MG63 (cell line): ENCODE results near the gene CERS1. TPM values are rescaled to one million over a fixed set of nuclear protein-coding genes. Genes with fewer than 3 reads are reported as not detected.

ENCODE experiments used
- DNase-seq: peaks from one replicate; pipeline ENCODE4 v3.0.0-alpha.2; 2020
- H3K27me3 ChIP-seq: fragments of 250-450 bp; sonication (Bioruptor Pico); 2 replicates; pipeline ENCODE4 v1.5.1; 2020; ENCODE audit warnings: mild to moderate bottlenecking, moderate library complexity
- H3K36me3 ChIP-seq: fragments of 250-450 bp; sonication (Bioruptor Pico); 2 replicates; pipeline ENCODE4 v1.5.1; 2020; ENCODE audit warnings: mild to moderate bottlenecking, moderate library complexity
- H3K4me3 ChIP-seq: fragments of 250-450 bp; sonication (Bioruptor Pico); 2 replicates; pipeline ENCODE4 v1.5.1; 2020; ENCODE audit warnings: mild to moderate bottlenecking, moderate library complexity
- H3K9me3 ChIP-seq: fragments of 250-450 bp; sonication (Bioruptor Pico); 2 replicates; pipeline ENCODE4 v1.5.1; 2020; ENCODE audit warnings: mild to moderate bottlenecking, moderate library complexity
- total RNA-seq: library from RNA; depleted of rRNA; stranded (reverse); fragments of >200 nt; shearing (Covaris generic); gene quantifications from 2 replicates; pipeline ENCODE4 v1.2.3, GENCODE V29; 2014; ENCODE audit warnings: low replicate concordance

The CERS1 gene
- total RNA-seq, 1 experiment from 2014 or later: 9.9 TPM

DNA sequence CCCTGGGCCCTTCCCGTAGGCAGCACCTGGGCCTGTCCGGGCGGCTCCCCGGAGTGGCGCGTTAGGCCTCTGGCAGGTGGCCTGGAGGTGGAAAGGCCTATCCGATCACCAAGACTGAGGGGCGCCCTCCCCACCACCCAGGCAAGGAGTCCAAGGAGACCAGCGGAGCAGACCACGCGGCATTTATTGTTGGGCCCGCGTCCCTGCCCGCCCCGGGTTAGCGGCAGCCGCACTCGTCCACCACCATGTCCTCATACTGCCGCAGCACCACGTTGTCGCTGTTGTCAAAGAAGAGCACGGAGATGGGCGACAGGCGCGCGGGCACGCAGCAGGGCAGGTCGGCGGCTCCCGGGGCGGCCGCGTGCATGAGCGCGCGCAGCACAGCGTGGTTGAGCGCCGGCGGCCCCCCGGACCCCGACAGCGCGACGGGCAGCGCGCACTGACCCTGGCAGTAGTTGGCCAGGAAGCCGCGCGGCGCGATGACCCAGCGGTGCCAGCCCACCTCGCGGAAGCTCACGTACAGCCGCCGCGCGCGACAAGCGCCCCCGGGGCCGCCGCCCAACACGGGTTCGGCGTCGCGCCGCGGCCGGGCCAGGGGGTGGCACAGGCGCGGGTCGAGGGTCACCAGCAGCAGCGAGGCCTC lies 27.5 kb downstream of the CERS1 start:
- Histone ChIP-seq H3K36me3 (peaks cover 61% of the 10 kb centered on the region), H3K27me3 (no peaks in the 10 kb centered on the region), H3K9me3 (no peaks in the 10 kb centered on the region), H3K4me3 (no peak overlapping the region)
- no peak for DNase-seq

- DNase-seq: no peak
- peaks cover 59% of the 10 kb centered on the region for H3K36me3 ChIP-seq
- no peaks in the 10 kb centered on the region for H3K9me3 ChIP-seq
- no peak overlapping the region for H3K4me3 ChIP-seq
- no peaks in the 10 kb centered on the region for H3K27me3 ChIP-seq
These were observed 28.2 kb downstream of the CERS1 start for GRCh38 chr19:18867751-18868150.

DNA sequence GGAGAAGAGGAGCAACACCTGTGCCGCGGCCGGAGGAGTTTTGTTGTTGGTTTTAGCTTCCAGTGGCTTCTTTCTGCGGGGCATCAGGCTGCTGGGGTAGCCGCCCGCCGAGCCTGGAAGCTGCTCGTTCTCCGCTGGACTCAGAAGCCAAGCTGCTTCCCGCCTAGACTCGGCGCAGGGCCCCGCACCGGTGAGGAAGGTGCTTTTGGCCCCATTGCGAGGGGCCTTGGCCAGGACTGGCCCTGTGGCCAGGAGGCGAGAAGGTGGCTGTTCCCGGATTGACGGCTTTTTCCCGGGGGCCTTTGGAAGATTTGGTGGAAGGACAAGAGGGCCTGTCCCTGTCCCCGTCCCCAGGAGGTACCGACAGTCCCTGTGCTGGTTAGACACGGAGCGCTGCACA lies 28.8 kb downstream of the CERS1 start:
- H3K9me3 ChIP-seq: no peaks in the 10 kb centered on the region
- H3K4me3 ChIP-seq: no peak overlapping the region
- no peak for DNase-seq
- H3K36me3 ChIP-seq: peaks cover 63% of the 10 kb centered on the region
- H3K27me3 ChIP-seq: no peaks in the 10 kb centered on the region

DNA sequence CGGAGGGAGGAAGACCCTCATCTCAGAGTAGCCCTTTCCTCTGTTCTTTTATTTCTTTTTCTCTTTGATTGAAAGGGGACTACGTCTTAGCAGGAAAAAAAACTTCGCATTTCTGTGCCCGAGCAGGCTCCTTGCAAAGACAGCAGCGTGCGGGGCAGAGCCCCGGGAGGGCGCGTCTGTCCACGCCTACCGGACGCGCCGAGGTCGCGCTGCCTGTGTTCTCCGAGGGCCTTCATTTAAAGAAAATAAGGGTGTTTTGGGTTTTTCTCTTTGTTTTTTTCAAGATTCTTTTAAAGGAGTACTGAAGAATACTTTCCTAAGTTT lies 29.2 kb downstream of the CERS1 start:
- no peaks in the 10 kb centered on the region for H3K27me3 ChIP-seq
- peak overlapping the region; percentile 16 for H3K4me3 ChIP-seq
- H3K36me3 ChIP-seq: peaks cover 64% of the 10 kb centered on the region
- no peaks in the 10 kb centered on the region for H3K9me3 ChIP-seq
- DNase-seq: no peak

GRCh38 chr19:18865973-18866799 lies 29.8 kb downstream of the CERS1 start:
- peaks cover 65% of the 10 kb centered on the region for H3K36me3 ChIP-seq
- H3K9me3 ChIP-seq: no peaks in the 10 kb centered on the region
- peak overlapping the region; percentile 16; the same call in 1 of the 2 replicates for H3K4me3 ChIP-seq
- peak; percentile 69 for DNase-seq
- no peaks in the 10 kb centered on the region for H3K27me3 ChIP-seq

DNA sequence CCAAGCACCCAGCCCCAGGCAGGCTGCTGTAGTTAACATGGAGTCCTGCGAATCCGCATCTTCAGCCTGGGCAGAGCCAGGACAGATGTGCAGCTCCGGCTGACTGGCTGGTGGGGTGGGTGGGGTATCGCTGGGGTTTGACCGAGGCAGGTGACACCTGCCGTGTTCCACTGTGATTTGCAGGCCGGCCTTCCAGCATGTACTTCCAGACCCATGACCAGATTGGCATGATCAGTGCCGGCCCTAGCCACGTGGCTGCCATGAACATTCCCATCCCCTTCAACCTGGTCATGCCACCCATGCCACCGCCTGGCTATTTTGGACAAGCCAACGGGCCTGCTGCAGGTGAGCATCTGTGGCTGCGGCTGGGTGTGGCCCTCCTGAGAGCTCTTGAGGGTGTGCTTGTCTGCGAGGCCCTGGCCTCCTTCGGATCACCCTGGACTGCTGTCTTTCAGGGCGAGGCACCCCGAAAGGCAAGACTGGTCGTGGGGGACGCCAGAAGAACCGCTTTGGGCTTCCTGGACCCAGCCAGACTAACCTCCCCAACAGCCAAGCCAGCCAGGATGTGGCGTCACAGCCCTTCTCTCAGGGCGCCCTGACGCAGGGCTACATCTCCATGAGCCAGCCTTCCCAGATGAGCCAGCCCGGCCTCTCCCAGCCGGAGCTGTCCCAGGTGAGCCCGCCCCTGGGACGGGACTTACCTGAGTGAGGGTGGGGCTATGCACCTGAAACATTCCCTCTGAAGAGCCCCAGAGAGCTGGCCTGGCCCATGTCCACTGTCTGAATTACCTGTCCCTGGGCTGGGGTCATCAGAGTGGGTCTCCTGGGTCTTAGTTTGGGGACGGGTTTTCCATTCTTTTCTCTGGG lies 30.6 kb downstream of the CERS1 start:
- no peaks in the 10 kb centered on the region for H3K27me3 ChIP-seq
- DNase-seq: no peak
- H3K4me3 ChIP-seq: no peak overlapping the region
- no peaks in the 10 kb centered on the region for H3K9me3 ChIP-seq
- peaks cover 74% of the 10 kb centered on the region for H3K36me3 ChIP-seq

DNA sequence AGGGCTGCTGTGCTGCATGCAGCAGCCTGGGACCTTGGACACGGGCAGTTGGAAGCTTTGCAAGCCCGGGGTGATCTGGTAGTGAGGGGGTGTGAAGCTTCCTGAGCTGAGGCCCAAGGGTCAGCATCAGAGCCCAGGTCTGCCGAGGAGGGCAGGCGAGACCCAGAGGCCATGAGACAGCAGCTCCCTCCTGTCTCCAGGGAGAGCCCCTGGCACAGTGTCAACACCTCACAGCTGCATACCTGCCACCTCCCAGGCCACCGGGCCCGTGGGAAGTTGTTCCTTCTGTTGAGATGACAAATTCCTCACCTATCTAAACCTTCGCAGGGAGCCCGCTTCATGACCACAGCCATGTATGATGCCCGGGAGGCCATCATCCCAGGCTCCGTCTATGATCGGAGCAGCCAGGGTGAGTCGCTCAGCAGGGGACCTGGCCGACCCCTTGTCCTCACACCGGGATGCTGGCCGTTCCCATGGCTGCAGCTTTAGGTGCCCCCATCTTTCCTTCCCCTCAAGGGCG lies 32.1 kb downstream of the CERS1 start:
- Histone ChIP-seq H3K27me3 (no peaks in the 10 kb centered on the region), H3K36me3 (peaks cover 84% of the 10 kb centered on the region), H3K4me3 (no peak overlapping the region), H3K9me3 (no peaks in the 10 kb centered on the region)
- no peak for DNase-seq

DNA sequence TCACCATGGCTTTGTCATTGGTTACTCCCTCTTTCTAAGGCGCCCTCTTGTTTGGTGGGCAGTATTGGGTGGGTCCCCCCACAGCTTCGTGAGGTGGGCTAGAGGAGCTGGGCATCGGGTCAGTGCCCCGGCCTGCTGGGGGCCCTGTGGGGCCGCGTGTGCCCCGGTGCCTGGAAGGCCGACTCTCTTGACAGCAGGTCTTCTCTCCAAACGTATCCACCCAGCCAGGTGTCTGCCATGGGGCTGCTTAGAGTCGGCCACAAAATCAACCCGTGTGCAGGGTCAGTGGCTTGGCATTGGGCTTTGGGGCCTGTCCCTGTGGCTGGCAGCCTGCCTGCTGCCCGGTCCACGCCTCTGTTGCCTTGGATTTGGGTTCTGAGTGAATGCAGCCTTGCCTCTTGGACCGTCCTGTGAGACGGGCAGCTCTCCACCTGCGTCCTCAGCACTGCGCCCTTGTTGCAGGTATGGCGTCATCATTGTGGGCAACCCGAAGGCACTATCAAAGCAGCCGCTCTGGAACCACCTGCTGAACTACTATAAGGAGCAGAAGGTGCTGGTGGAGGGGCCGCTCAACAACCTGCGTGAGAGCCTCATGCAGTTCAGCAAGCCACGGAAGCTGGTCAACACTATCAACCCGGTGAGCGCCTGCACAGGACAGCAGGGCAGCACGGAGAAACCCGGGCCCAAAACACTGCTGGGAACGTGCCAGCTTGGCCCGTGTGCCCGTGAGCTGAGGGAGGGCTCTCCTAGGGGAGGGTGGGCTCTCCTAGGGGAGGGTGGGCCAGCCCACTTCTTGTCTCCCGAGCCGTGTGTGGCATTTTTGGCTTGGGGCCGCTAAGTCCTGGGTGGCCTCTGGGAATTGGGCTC lies 32.7 kb downstream of the CERS1 start:
- H3K27me3 ChIP-seq: no peaks in the 10 kb centered on the region
- no peak for DNase-seq
- H3K4me3 ChIP-seq: no peak overlapping the region
- H3K9me3 ChIP-seq: no peaks in the 10 kb centered on the region
- peaks cover 89% of the 10 kb centered on the region for H3K36me3 ChIP-seq

DNA sequence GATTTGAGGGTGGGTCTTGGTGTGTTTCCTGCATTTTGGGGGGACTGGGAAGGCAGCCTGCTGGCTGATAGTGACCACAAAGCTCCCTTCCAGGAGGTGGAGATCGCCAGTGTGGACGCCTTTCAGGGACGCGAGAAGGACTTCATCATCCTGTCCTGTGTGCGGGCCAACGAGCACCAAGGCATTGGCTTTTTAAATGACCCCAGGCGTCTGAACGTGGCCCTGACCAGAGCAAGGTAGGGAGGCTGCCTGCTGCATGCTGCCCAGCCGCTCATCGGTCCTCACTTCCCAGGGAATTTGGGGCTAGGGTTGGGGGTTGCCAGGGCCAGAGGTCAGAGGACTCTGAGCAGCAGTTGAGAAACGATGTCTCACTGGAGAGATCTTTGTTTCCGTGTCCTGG lies 34.0 kb downstream of the CERS1 start:
- H3K9me3 ChIP-seq: no peaks in the 10 kb centered on the region
- H3K36me3 ChIP-seq: peaks cover 89% of the 10 kb centered on the region
- H3K4me3 ChIP-seq: no peak overlapping the region
- no peak for DNase-seq
- no peaks in the 10 kb centered on the region for H3K27me3 ChIP-seq

- no peak overlapping the region for H3K4me3 ChIP-seq
- DNase-seq: no peak
- H3K36me3 ChIP-seq: peaks cover 90% of the 10 kb centered on the region
- no peaks in the 10 kb centered on the region for H3K9me3 ChIP-seq
- H3K27me3 ChIP-seq: no peaks in the 10 kb centered on the region
These were observed 34.7 kb downstream of the CERS1 start for GRCh38 chr19:18861235-18861634.

DNA sequence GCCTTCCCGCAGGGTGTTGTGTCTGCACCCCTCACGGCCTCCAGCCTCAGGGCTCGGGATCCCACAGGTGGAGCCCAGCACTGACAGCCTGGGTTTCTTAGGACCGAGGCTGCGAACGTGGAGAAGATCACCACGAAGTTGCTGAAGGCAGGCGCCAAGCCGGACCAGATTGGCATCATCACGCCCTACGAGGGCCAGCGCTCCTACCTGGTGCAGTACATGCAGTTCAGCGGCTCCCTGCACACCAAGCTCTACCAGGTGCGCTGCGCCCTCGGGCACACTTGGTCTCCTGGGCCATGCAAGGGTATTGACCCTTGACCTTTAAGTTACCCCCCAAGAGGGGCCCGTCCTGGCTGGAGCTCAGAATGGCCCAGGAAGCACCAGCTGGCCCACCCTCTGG lies 35.2 kb downstream of the CERS1 start:
- Histone ChIP-seq H3K27me3 (no peaks in the 10 kb centered on the region), H3K36me3 (peaks cover 91% of the 10 kb centered on the region), H3K9me3 (no peaks in the 10 kb centered on the region), H3K4me3 (no peak overlapping the region)
- no peak for DNase-seq

DNA sequence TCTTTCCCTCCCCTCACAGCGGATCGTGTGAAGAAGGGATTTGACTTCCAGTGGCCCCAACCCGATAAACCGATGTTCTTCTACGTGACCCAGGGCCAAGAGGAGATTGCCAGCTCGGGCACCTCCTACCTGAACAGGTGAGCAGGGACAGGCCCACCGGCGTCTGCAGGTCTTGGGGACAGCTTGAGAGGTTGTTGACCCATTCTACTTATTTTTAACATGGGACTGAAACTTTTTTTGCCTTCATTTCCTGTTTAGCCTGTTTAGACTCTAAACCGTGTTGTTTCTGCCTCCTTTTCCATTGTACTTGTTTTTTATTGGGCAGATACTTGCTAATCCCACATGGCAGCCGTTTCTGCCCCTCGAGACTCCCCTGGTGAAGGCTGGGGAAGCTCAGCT lies 35.7 kb downstream of the CERS1 start:
- H3K27me3 ChIP-seq: no peaks in the 10 kb centered on the region
- DNase-seq: no peak
- H3K36me3 ChIP-seq: peaks cover 91% of the 10 kb centered on the region
- no peak overlapping the region for H3K4me3 ChIP-seq
- no peaks in the 10 kb centered on the region for H3K9me3 ChIP-seq

- peaks cover 91% of the 10 kb centered on the region for H3K36me3 ChIP-seq
- DNase-seq: no peak
- H3K4me3 ChIP-seq: no peak overlapping the region
- H3K9me3 ChIP-seq: no peaks in the 10 kb centered on the region
- no peaks in the 10 kb centered on the region for H3K27me3 ChIP-seq
These were observed 36.2 kb downstream of the CERS1 start for GRCh38 chr19:18859676-18860301.

DNA sequence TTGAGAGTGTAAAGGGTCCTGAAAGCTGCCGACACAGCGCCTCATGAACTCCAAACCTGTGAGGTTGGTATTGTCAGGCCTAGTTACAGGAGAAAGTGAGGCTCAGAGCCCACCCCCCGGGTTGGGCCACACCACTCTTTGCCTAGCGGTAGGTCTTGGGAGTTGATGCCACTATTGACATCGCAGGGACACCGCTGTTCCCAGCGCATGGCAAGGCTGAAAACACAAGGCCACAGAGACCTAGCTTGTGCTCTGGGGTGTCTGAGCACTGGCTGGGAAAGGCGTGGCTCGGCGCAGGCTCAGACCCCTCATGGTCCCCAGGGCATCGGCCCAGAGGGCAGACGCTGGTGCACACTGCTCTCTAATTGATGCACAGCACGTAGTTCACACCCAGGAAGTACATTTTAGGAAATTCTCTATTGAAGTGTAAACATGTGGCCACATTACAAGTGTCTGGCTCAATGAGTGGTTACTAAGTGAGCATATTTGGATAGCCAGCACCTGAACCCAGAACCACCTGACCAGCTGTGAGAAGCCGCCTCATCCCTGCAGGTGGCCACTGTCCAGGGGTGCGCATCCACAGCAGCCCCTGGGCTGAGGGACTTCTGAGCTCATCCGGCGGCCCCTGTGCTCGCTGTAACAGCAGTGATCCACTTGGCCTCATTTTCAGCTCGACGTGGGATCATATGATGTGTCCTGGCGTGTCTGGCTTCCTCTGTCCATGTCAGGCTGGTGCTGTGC lies 36.9 kb downstream of the CERS1 start:
- H3K9me3 ChIP-seq: no peaks in the 10 kb centered on the region
- peaks cover 96% of the 10 kb centered on the region for H3K36me3 ChIP-seq
- no peak overlapping the region for H3K4me3 ChIP-seq
- DNase-seq: no peak
- no peaks in the 10 kb centered on the region for H3K27me3 ChIP-seq

DNA sequence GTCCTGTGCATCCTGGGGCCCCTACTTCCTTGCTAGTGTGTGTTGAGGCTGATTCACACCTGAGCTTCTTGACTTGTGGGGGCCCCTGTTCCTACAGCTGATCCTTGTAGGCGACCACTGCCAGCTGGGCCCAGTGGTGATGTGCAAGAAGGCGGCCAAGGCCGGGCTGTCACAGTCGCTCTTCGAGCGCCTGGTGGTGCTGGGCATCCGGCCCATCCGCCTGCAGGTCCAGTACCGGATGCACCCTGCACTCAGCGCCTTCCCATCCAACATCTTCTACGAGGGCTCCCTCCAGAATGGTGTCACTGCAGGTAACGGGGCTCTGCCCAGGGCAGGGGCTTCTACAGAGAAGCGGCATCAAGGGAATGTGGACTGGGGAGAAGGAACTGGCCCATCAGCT lies 38.7 kb downstream of the CERS1 start:
- Histone ChIP-seq H3K9me3 (no peaks in the 10 kb centered on the region), H3K27me3 (no peaks in the 10 kb centered on the region), H3K36me3 (peaks cover 98% of the 10 kb centered on the region), H3K4me3 (no peak overlapping the region)
- no peak for DNase-seq
